HG02981 (cell line): ENCODE data around the gene ARSA.

Experiments used
- ATAC-seq: cut with Tn5 transposase; IDR thresholded peaks from one replicate; pipeline ENCODE4 v1.9.1; 2021; ENCODE audit warnings: mild to moderate bottlenecking, moderate library complexity; ENCODE audit not compliant: unreplicated experiment

ARSA gene

DNA sequence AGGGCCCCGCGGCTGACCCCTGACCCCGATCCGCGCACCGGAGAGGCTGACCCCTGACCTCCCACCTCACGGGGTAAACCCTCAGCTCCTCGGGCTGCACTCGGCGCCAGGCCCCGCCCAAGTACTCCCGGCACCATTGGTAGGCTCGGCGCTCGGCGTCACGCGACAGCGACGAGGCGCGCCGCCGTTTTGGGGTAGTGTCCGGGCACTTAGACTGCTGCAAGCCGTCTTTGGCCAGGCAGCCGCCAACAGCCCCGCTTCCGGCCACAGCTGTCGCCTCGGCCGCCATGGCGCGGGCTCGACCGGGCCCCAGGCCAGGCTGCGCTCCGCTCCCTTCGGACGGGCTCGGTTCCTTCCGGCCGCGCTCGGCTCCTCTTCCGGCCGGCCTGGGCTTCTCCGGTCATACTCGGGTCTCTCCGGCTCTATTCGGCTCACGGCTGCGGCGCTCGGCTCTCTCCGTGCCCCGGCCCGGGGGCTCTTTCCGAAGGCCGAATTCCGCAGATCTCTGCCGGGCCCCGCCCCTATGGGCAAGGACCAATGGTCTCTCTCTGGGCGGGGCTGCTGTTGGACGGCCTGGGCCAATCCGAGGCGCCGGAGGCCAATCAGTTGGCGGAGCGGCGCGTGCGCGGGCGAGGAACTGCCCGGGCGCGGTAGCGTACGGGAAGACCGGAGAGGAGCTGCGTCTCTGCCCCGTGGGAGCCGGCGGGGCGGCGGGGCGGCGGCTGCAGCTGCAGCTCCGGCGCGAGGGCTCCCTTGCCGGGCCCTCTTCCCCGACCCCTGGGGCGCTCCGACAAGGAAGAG is 45.3 kb downstream of the ARSA start, which contains the start of gene CHKB:
TSS of gene CHKB (minus strand) at position 357 of the 801 bp plus-strand sequence. CDS start at position 289, 68 bp downstream.
- peak; percentile 86 for ATAC-seq

DNA sequence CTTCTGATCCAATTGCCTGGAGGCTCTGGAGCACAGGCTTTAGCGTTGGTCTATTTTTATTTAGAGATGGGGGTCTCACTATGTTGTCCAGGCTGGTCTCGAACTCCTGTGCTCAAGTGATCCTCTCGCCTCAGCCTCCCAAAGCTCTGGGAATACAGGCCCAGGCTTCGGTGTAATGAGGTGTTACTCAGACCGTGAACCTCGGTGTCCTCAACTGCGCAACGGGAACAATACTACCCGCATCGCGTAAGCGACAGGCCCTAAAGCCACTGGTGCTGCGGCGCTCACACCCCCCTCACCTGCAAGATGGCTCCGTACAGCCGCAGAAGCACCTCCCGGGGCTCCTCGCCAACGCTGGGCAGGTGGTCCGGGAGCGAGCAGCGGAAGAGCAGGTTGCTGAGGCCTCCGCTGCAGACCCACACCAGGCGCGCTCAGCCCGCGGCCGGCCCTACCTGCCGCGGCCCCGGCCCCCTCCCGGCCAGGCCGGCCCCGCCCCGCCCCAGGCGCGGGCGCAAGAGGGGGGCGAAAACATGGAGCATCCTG is 45.9 kb downstream of the ARSA start:
- no peak for ATAC-seq

DNA sequence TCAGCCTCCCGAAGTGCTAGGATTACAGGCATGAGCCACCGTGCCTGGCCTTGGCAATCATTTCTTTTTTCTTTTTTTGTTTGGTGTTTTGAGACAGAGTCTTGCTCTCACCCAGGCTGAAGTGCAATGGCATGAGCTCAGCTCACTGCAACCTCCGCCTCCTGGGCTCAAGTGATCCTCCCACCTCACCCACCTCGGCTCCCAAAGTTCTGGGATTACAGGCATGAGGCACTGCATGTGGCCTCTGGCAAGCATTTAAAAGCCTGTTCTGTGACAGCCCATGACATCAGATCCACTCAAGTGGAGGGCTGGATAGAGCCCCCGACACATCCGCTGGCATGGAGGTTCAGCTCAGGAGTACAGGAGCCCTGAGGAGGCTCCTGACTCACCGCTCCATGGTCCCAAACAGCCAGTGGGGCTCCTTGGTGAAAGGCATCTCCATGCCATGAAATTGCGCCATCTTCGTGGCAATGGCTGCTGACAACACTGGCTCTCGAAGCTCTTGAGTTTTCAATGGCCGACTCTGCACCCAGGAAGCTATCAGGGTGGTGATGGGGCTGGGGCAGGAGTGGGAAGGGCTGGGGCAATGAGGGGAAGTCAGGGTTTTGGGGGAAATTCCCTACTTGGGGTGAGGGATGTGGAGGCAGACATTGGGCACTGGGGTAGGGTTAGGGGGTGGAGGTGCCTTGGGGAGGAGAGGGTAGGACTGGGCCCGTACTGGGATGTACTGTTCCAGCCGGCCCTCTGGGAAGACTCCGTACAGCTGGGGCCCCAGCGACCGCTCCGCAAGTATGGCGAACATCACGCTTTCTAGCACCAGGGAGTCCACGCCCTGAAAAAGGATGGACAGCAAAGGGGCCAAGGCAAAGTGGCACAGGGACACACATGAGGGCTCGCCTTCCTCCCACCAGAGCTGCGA is 46.7 kb downstream of the ARSA start:
- no peak for ATAC-seq

DNA sequence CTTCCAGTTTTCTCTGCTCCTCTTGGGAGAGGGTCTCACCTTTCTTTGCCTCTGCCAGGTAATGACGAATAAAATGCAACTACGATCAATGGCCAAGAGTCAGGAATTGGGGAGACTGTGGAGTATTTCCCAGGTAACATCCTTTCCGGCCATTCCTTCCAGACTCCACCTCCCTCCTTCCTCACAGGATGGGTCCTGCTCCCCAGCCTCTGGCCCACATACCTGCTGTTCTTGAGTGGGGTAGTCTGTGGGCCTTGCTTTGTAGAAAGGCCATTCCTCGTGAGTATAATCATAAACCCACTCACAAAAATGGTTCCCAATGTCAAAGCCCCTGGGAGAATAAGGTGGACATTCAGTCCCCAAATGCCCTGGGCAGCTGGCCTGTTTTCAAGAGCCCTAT is 48.2 kb downstream of the ARSA start:
- ATAC-seq, result no peak

DNA sequence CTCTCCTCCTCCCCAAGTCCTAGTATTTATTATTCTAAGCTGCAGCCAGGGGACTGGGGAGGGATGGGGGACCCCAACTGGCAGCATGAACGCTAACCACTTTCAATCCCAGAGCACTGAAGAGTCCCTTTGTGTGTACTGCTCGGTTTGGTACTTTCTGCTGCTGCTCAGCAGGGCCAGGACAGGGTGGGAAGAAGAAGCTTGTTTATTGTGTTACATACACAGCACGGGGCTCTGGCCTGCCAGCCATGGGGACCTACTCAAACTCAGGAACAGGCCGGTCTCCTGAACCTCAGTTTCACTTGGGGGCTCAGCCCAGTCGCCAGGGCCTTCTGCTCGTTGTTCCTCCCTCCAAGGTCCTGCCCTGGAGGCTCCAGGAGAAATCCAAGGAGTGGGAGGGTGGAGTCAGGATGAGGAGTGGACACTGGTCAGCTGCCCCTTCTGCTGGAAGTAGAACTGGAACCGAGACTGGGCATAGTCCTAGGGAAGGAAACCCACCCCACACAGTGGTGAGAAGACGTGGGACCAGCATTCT is 49.1 kb downstream of the ARSA start:
- ATAC-seq, result no peak

DNA sequence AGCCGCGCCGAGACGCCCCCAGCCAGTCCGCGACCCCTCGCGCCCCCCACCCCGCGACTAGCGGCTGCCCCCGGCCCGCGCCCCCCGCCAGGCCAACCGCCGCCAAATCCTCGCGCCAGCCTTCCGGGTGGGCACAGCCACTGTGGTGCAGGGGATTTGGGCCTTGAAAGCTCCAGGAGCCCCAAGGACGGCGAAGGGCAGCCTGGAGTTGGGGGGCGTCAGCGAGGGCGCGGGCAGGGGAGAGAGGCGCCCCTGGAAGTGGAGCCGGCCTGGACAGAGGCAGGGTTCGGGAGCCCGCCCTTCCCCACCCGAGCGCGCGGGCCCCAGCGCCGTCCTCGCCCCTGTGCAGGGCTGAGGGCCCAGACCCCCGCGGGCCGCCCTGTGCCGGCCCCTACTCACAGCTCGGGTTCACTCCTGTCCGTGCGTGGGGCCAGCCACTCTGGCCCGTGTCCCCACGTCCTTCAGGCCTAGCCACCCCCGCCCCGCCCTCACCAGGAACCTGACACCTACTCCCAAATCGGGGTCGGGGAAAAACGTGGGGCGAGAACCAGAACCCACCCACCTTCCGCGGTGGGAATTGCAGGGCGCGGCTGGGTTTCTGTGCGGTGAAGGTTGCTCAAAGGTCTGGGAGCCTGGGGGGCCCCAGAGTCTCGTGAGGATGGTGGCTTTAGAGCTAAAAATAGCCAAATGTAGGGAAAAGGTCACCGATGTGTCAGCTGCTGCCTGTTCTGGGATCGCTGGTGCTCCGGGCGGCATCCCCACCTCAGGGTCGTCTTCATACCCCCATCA is 49.8 kb downstream of the ARSA start, which contains the start of gene CPT1B:
TSS of gene CPT1B (minus strand) at position 441 of the 789 bp plus-strand sequence. CDS start 512 bp downstream, outside the sequence.
- ATAC-seq, result no peak

DNA sequence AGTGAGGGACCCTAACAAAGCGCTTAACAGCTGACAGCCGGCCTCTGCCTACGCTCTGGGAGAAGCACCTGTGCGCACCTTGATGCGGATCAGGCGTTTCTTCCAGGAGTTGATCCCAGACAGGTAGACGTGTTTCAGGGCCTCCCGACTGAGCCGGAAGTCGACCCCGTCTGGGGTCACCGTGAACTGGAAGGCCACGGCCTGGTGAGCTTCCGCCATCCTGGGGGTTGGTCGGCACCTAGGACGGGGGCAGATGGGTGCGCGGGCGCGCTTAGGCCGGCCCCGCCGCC is 50.3 kb downstream of the ARSA start:
- no peak for ATAC-seq

DNA sequence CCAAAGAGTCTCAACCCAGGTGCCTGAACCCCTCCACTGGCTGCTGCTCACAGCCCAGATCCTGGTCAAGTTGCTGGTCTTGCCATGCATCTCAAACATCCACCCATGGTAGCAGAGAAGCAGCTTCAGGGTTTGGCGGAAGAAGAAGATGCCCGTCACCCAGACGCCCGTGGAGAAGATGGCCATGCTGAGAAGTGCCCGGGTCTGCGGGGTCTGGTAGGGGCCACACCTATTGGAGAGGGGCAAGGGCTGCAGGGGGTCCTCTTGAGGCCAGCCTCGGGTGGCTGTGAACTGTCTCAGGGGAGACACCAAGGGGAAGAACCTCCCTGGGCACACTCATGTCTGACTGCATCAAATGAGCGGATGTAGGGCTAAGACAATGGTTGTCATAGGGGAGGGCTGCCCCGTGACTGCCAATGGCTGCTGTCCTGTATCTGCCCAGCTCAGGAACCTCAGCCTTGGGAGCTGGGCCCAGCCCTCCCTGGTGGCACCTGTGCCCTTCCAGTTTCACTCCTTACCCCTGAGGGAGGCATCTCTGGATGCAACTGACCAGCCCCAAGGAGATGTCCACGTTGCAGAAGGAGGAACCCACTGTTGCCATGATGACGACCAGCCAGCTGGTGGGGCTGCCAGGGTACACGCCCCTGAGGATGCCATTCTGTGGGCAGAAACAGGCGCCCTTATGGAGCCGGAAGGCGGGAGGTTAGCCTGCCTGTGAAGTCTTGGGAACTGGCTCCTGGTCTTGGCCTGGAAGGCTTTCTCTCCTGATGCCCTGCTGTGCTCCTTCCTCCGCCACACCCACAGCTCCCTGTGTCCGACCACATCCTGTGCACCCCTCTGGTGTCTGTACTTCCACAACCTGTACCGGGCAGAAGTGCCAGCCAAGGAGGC is 50.9 kb downstream of the ARSA start:
- ATAC-seq, result no peak

DNA sequence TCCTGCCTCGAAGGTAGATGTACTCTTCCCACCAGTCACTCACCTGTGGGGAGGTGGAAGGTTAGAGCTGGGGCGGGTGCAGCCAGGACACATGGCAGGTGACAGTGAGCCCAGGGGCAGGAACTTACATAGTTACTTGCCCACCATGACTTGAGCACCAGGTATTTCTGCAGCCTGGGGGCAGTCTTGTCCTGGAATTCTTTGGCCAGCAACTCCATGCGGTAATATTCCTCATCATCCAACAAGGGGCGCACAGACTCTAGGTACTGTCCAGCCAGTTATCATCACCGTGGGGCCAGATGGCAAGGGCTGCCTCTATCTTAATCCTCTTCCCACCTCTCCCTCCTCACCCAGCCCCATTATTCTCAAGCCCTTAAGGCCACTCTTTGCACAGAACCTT is 51.9 kb downstream of the ARSA start:
- no peak for ATAC-seq

DNA sequence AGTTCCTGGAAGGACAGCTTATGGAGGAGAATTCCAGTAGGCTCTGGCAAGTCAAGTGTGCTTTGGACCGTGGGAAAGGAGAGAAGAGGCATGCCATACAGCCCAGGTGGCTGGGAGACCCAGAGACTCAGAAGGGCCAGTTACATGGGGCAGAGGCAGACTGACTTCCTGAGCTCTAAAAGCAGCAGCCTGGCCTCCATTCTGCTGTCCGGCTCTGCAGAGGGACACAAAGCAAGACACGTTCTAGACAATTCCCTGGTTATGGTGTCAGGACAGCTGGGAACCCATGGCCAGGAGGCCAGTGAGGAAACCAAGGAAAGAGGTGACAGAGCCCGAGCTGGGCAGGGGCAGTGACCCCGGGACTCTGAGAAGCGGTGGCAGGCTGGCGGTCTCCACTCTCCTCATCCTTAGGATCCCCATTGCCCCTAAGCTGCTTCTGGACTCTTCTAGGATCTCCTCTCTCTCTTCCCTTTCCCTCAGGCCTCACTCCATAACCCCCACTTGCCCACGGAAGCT is 52.5 kb downstream of the ARSA start:
- no peak for ATAC-seq
